Fibroblast of pulmonary artery (primary cell): Measurements from ENCODE around the gene CFD.

ENCODE experiments used
- DNase-seq: peaks from one replicate; pipeline ENCODE4 v3.0.0-alpha.2; 2010; ENCODE audit warnings: low read depth
- H3K4me3 ChIP-seq: replicated peaks from 2 replicates; pipeline ENCODE4 v1.5.1; 2011; ENCODE audit warnings: low read depth, mild to moderate bottlenecking, control low read depth, low read length, moderate library complexity
- CTCF ChIP-seq: IDR thresholded peaks from 2 replicates; pipeline ENCODE4 v1.5.1; 2011; ENCODE audit warnings: mild to moderate bottlenecking, control low read depth, low read length, inconsistent platforms; ENCODE audit errors: missing control alignments

Gene CFD

GRCh38 chr19:858284-858683 lies 1.2 kb upstream of the CFD start:
- no peak overlapping the region for H3K4me3 ChIP-seq
- TF ChIP-seq CTCF, result no peak
- no peak for DNase-seq

DNA sequence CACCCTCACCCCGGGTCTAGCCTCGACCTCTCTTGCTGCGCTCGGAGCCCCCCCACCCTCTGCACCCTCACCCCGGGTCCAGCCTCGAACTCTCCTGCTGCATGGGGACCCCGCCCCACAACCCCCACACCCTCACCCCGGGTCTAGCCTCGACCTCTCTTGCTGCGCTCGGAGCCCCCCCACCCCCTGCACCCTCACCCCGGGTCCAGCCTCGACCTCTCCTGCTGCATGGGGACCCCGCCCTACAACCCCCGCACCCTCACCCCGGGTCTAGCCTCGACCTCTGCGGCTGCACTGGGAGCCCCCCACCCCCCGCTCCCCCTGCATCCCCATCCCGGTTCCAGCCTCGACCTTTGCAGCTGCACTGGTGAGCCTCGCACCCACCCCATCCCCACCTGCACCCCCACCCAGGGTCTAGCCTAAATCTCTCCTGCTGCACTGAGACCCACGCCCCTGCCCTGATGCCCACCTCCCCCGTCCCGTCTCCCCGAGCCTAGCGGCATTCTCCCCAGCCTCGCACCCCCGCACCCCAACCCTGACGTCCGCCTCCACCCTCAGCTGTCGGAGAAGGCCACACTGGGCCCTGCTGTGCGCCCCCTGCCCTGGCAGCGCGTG lies 1.8 kb downstream of the CFD start:
- no peak for TF ChIP-seq CTCF
- no peak for DNase-seq
- no peak overlapping the region for H3K4me3 ChIP-seq

- DNase-seq, result peak; percentile 28
- H3K4me3 ChIP-seq, result no peak overlapping the region
- TF ChIP-seq CTCF, result no peak
Measured at GRCh38 chr19:861756-862580, 2.5 kb downstream of the CFD start.

GRCh38 chr19:862581-863314 lies 3.3 kb downstream of the CFD start:
- H3K4me3 ChIP-seq, result no peak overlapping the region
- TF ChIP-seq CTCF, result no peak
- DNase-seq, result peak; percentile 35

- no peak for DNase-seq
- H3K4me3 ChIP-seq, result no peak overlapping the region
- no peak for TF ChIP-seq CTCF
Measured at GRCh38 chr19:863315-863620, 3.8 kb downstream of the CFD start.

GRCh38 chr19:866769-867300 lies 7.4 kb downstream of the CFD start:
- TF ChIP-seq CTCF, result no peak
- DNase-seq, result no peak
- H3K4me3 ChIP-seq, result no peak overlapping the region
